Mucosa of rectum (tissue), 2 donors: ENCODE results near the gene ATP11A.
"Not testable (repeated sequence)": the region's sequence is repeated elsewhere in the genome, so short reads cannot be mapped to it uniquely, and the experiment has no call there.

Experiments
- H3K27ac ChIP-seq, 2 donors: one replicate each; pipeline ENCODE4 v1.7.0; 2013; ENCODE audit warnings: inconsistent platforms in 2 of 2, low read depth in 2 of 2, low read length in 2 of 2
- H3K27me3 ChIP-seq, 2 donors: one replicate each; pipeline ENCODE4 v1.7.0; 2013; ENCODE audit warnings: low read length in 2 of 2; ENCODE audit not compliant: control insufficient read depth in 2 of 2, insufficient read depth in 2 of 2
- H3K36me3 ChIP-seq, 2 donors: one replicate each; pipeline ENCODE4 v1.7.0; 2013; ENCODE audit warnings: low read length in 2 of 2; ENCODE audit not compliant: control insufficient read depth in 2 of 2, insufficient read depth in 2 of 2
- H3K4me1 ChIP-seq, 2 donors: one replicate each; pipeline ENCODE4 v1.7.0; 2013; ENCODE audit warnings: low read length in 2 of 2, mild to moderate bottlenecking in 1 of 2; ENCODE audit not compliant: control insufficient read depth in 2 of 2, insufficient read depth in 2 of 2
- H3K4me3 ChIP-seq, 2 donors: one replicate each; pipeline ENCODE4 v1.7.0; 2013; ENCODE audit warnings: low read length in 2 of 2
- H3K9ac ChIP-seq, 2 donors: one replicate each; pipeline ENCODE4 v1.7.0; 2013; ENCODE audit warnings: low read length in 2 of 2, low read depth in 1 of 2, mild to moderate bottlenecking in 1 of 2
- H3K9me3 ChIP-seq, 2 donors: one replicate each; pipeline ENCODE4 v1.7.0; 2013; ENCODE audit warnings: low read length in 2 of 2; ENCODE audit not compliant: control insufficient read depth in 2 of 2
- donor health status: healthy.
- donor health status: Normal muscosa, but diverticular disease.

The ATP11A gene

GRCh38 chr13:112670864-112671263 is 19.0 kb upstream of the ATP11A start:
- Histone ChIP-seq H3K9ac (no peak overlapping the region), H3K36me3 (no peaks in the 10 kb centered on the region), H3K4me1 (no peaks in the 10 kb centered on the region), H3K27ac (no peak overlapping the region), H3K4me3 (no peak overlapping the region), H3K9me3 (no peaks in the 10 kb centered on the region), H3K27me3 (peaks cover 0 to 10% of the 10 kb centered on the region in 2 donors)

- no peak overlapping the region for H3K27ac ChIP-seq
Observed at GRCh38 chr13:112671359-112671758, 18.5 kb upstream of the ATP11A start.

GRCh38 chr13:112672651-112673284 is 17.1 kb upstream of the ATP11A start:
- no peak overlapping the region for H3K27ac ChIP-seq
- no peaks in the 10 kb centered on the region for H3K36me3 ChIP-seq
- H3K9ac ChIP-seq: no peak overlapping the region
- H3K27me3 ChIP-seq: peaks cover 0 to 10% of the 10 kb centered on the region in 2 donors
- no peak overlapping the region for H3K4me3 ChIP-seq
- H3K4me1 ChIP-seq: no peaks in the 10 kb centered on the region
- no peaks in the 10 kb centered on the region for H3K9me3 ChIP-seq

More at GRCh38 chr13:112671359-112671758, 18.5 kb upstream of the ATP11A start:
- no peak overlapping the region for H3K4me3 ChIP-seq
- H3K36me3 ChIP-seq: no peaks in the 10 kb centered on the region
- no peak overlapping the region for H3K9ac ChIP-seq
- H3K9me3 ChIP-seq: no peaks in the 10 kb centered on the region
- no peaks in the 10 kb centered on the region for H3K4me1 ChIP-seq
- peaks cover 0 to 10% of the 10 kb centered on the region in 2 donors for H3K27me3 ChIP-seq

- Histone ChIP-seq H3K27ac (no peak overlapping the region), H3K36me3 (no peaks in the 10 kb centered on the region), H3K4me3 (no peak overlapping the region), H3K9me3 (no peaks in the 10 kb centered on the region), H3K9ac (no peak overlapping the region), H3K27me3 (peaks cover 0 to 10% of the 10 kb centered on the region in 2 donors), H3K4me1 (no peaks in the 10 kb centered on the region)
Observed at GRCh38 chr13:112674412-112675365, 15.1 kb upstream of the ATP11A start.

- no peaks in the 10 kb centered on the region for H3K36me3 ChIP-seq
- peaks cover 0 to 10% of the 10 kb centered on the region in 2 donors for H3K27me3 ChIP-seq
- H3K4me3 ChIP-seq: no peak overlapping the region
- H3K9ac ChIP-seq: no peak overlapping the region
- no peaks in the 10 kb centered on the region for H3K9me3 ChIP-seq
- H3K4me1 ChIP-seq: no peaks in the 10 kb centered on the region
- no peak overlapping the region for H3K27ac ChIP-seq
Observed at GRCh38 chr13:112675366-112675756, 14.5 kb upstream of the ATP11A start.

- H3K4me1 ChIP-seq, H3K9ac ChIP-seq, H3K4me3 ChIP-seq, H3K36me3 ChIP-seq, H3K9me3 ChIP-seq, H3K27me3 ChIP-seq, H3K27ac ChIP-seq: not testable (repeated sequence)
Observed at GRCh38 chr13:112677421-112677962, 12.3 kb upstream of the ATP11A start.

GRCh38 chr13:112679381-112679780 is 10.5 kb upstream of the ATP11A start:
- H3K9me3 ChIP-seq: no peaks in the 10 kb centered on the region
- H3K27ac ChIP-seq: no peak overlapping the region
- no peaks in the 10 kb centered on the region for H3K36me3 ChIP-seq
- H3K27me3 ChIP-seq: no peaks in the 10 kb centered on the region
- no peak overlapping the region for H3K9ac ChIP-seq
- H3K4me1 ChIP-seq: no peaks in the 10 kb centered on the region
- no peak overlapping the region for H3K4me3 ChIP-seq

GRCh38 chr13:112679932-112680677 is 9.7 kb upstream of the ATP11A start:
- no peak overlapping the region for H3K9ac ChIP-seq
- H3K4me1 ChIP-seq: no peaks in the 10 kb centered on the region
- H3K9me3 ChIP-seq: no peaks in the 10 kb centered on the region
- H3K27me3 ChIP-seq: no peaks in the 10 kb centered on the region
- no peak overlapping the region for H3K4me3 ChIP-seq
- H3K36me3 ChIP-seq: no peaks in the 10 kb centered on the region
- H3K27ac ChIP-seq: no peak overlapping the region

- no peak overlapping the region for H3K9ac ChIP-seq
- H3K4me3 ChIP-seq: no peak overlapping the region
- H3K4me1 ChIP-seq: no peaks in the 10 kb centered on the region
- no peak overlapping the region for H3K27ac ChIP-seq
- no peaks in the 10 kb centered on the region for H3K9me3 ChIP-seq
- H3K27me3 ChIP-seq: no peaks in the 10 kb centered on the region
- no peaks in the 10 kb centered on the region for H3K36me3 ChIP-seq
Observed at GRCh38 chr13:112680741-112681360, 9.0 kb upstream of the ATP11A start.
